Myocyte (in vitro differentiated cells): ENCODE results near the gene G3BP2. TPM values are rescaled to one million over a fixed set of nuclear protein-coding genes. Genes with fewer than 3 reads are reported as not detected.
A peak's percentile ranks its signal among the peaks of the same experiment; 100 is the strongest.

Experiments
- DNase-seq: peaks from one replicate; pipeline ENCODE4 v3.0.0-alpha.2; 2012; ENCODE audit warnings: low read depth
- total RNA-seq: library from RNA; depleted of rRNA; stranded (reverse); fragments of >200 nt; gene quantifications from 2 replicates; pipeline ENCODE4 v1.2.3, GENCODE V29; 2014

G3BP2 gene
- total RNA-seq, 1 donor from 2014 or later: 231 TPM

DNA sequence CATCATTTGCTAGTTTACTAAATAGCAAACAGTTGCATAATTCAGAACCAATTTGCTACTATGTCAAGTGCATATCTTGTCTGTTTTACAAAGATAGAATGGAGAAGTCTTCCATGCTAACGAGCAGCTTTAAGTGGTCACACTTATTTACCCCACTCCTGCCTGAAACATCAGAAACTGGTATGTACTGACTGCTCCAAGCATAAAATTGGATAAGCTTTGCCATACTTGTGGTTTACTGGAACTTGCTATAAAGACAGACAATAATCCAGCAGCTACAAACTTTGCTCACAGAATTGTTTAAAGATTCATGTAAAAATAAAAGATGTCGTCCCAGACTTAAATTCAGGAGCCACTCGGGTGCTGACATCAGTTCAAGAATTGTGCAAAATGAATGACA lies 29.6 kb downstream of the G3BP2 start:
- no peak for DNase-seq

DNA sequence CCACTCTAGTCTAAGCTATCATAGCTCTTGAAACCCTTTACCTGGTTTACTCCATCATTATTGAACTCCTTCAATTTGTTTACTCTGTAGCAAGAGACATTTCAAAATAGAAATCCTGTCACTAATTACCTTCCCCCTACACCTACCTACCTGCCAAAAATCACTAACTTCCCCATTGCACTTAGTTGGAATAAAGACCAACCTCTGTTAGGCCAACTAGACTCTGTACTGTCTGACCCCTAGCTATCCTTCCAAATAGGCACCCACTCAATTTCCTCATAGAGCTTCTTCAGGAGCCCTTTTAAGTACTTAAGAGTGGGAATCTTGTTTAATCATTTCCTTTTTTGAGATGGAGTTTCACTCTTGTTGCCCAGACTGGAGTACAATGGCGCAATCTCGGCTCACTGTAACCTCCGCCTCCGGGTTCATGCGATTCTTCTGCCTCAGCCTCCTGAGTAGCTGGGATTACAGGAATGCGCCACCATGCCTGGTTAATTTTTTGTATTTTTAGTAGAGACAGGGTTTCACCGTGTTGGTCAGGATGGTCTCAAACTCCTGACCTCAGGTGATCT lies 34.0 kb downstream of the G3BP2 start:
- DNase-seq: no peak

DNA sequence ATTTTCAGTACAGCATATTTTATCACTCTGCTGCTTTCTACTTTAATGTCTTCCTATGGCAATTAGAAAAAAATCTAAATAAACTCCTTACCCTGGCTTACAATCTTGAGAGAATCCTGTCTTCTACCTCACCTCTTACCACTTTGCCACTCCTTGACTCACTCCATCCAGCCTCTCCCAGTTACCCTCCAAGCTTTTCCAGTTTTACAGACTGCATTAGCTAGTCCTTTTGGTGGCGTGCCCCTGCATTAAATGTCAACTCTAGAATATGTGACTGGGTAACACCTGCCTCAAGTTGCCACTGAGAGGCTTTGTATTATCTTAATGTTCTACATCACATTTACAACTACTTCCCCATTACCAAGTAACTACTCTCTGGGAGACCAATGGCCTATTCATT lies 35.4 kb downstream of the G3BP2 start:
- no peak for DNase-seq

DNA sequence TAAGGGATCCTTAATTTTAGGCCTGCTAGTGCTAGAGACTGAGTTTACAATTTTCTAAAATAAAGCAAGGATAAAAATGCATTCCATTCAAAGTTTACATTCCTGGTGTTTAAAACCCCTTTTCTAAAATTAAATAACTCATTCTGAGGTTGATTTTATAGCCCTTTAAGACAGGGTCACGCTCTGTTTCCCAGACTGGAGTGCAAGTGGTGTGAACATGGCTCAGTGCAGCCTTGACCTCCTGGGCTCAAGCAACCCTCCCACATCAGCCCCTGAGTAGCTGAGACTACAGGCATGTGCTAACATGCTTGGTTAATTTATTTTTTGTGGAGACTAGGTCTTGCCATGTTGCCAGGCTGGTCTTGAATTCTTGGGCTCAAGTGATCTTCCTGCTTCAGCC lies 36.0 kb downstream of the G3BP2 start:
- DNase-seq: peak; percentile 5

DNA sequence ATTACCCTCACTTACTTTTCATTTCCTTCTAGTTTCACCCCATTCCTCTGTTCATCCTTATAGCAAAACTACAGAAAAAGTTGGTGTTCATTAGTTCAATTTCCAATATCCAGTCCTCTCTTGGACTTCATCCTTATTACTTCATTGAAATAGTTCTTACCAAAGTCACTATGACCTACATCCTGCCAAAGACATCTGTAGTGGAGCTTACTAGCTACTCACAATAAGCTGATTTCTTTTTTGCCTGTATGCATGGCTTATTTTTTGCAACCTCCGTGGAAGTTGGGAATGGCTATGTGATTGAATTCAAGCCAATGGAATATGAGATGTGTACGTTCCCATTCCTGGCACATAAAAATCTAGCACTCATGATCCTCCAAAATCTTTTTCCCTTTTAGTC lies 38.3 kb downstream of the G3BP2 start:
- DNase-seq: no peak

DNA sequence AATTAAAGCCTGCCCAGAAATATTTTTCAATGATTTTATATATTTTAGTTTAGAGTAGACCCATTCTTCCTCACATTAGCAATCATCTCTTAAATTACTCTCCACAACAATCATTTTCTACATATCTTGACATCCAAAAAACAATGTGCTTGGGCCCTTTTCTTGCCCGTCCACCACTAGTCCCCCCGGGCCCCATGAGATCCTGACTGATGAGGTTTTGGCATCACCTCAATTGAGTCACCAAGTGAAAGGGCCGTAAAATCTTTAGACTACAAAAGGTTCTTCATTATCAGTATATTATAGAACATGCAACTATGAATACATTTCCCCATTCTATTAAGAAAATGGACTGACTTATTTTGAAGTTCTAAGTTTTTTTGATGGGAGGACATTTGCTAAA lies 38.9 kb downstream of the G3BP2 start:
- no peak for DNase-seq

DNA sequence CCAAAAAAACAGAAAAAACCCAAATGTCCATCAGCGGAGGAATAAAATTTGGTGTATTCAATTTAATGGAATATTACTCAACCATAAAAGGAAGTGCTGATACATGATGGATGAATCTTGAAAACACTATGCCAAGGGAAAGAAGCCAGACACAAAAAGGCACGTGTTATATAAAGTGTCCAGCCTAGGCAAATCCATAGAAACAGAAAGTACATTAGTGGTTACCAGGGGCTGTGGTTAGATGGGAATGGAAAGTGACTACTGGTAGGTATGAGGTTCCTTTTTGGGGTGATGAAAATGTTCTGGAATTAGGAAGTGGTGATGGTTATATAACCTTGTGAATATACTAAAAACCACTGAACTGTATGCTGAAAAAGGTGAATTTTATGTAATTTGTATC lies 39.4 kb downstream of the G3BP2 start:
- no peak for DNase-seq

DNA sequence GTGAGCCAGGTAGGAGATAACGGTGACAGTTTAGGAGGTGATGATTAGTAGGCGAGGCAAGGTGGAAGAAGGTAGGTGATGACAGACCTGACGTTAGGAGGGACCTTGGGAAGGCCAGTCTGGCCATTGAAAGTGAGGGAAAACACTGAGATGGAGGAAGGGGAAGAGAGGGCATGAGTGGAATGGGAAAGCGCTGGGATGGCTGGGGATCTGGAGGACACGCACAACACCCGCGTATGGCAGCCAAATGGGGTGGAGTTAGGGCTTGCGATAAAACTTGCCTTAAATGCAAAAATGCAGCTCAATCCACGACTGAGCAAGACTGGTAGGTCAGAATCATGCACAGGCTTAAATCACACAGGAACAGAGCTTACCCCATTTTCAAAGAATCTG lies 42.3 kb downstream of the G3BP2 start:
- no peak for DNase-seq

DNA sequence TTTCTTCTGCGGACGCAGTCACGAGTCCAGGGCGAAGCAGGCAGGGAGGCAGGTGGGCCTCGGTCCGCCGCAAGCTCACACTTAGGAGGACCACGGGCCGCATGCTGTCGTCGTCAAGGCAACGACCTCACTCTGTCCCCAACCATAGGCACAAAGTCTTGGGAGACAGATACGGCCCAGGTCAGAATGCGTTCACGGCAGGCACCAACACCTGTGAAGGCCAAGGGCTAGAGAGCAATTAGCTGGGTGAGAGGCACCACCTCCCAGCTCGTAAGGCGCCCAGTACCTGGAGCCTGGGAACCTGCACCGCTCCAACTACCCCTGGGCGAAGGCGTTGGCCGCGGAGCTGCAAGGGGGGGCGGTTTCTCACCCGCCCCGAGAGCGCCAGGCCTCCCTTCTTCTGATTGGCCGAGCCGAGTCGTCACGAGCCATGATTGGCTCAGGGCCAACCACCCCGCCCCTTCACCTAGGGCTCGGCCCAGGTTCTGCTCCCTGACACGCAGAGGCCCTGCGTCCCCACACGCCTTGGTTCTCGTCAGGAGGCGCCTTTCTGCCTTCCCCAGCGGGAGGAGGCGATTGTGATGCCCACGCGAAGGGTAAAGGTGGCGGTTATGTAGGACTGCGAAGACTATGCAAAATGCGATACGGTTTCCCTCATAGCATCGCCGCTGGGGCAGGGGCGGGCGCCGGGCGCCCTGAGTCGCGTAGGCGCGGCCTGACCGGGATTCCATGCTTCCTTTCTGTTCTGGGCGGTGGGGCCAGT lies 42.9 kb downstream of the G3BP2 start, which contains the start of gene CDKL2:
Gene CDKL2, minus strand, starts transcription at position 355 of the 763 bp plus-strand sequence. CDS start 4,540 bp downstream, outside the sequence.
- DNase-seq: peak; percentile 67

DNA sequence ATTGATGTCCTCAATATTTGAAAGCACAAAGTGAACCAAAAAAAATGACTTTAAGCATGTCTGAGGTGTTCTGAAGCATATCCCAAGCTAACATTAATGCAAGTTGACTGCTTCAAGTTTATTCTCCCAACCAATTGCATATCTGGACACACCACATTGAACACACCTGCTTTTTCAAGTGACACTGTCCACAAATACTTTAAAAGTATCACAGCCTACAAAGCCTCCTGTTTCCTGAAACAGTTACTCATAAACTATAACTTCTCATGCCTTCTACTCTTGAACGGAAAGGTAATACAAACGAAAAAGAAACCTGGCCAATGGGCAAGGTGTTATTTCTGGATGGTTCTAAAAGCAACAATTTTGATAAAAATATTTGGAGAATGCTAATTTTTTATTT lies 44.0 kb downstream of the G3BP2 start:
- no peak for DNase-seq

DNA sequence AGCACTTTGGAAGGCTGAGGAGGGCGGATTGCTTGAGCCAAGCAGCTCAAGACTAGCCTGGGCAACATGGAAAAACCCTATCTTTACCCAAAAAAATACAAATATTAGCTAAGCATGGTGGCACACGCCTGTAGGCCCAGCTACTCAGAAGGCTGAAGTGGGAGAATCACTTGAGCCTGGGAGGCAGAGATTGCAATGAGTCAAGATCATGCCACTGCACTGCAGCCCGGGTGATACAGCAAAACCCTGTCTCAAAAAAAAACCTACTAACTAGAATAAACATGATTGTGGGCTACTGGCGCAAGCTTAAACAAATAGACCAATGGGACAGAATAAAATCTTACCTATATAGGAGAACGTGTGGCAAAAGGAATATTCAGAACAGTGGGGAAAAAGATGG lies 50.2 kb downstream of the G3BP2 start:
- no peak for DNase-seq

DNA sequence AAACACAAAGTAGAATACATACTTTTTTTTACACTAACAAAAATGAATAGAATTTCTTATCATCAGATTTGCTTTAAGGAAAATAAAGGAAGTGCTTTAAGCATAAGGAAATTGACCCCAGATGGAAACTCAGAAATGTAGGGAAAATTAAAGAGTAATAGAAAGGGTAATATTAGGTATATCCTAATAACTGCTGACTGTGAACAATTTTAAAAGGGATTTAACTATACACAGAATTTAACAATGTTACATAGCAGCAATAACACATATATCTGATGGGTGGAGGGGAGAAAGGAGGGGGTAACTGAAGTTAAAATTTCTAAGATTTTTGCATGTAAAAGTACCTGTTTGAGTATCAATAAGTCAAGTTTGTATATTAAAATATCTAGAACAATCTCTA lies 51.5 kb downstream of the G3BP2 start:
- DNase-seq: no peak

DNA sequence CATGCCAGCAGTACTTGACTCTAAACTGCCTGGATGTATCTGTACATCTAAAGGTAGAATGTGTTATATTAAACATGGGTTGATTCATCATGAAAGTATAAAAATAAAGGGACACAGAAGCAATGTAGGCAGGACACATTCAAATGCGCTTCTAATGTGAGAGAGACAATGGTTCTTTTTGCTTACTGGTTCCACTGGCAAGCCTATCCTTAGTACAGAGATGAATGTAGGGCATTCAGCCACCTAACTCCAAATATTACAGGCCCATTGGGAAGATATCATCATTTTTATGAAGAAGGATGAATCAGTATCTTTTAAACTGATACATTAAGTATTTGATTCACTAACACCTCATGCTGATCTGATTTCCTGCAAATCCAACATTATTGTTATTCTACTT lies 60.9 kb downstream of the G3BP2 start:
- no peak for DNase-seq

DNA sequence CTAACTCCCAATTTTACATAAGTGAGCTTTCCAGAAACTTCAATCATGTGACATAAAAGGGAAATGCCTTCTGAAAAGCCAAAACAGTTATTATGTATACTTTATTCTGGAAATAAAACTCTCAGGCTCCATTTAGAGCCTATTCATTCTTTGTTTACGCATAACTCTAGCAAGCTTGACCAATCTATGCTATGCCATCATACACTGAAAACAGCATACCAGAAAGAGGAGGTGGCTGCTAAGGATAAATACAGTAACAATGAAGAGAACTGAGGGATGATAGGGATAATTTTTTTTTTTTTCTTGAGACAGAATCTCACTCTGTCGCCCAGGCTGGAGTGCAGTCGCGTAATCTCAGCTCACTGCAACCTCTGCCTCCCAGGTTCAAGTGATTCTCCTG lies 67.3 kb downstream of the G3BP2 start:
- DNase-seq: no peak

DNA sequence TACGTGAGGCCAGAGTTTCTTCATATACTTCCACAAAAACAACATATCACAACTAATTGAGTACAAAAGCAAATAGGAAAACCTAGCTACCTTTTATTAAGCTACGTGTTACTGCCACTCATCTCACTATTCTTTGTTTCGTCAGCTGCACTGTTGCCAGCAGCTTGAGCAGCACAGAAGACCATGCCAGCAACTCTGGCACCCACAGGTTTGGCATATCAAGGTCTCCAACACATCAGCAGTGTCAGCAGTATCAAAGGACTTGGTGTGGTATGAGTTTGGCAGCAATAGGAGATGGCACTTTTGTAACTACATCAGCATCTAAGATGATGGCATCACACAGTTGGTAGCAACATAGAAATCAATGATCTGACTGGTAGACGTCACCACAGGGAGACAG lies 73.6 kb downstream of the G3BP2 start:
- DNase-seq: no peak

DNA sequence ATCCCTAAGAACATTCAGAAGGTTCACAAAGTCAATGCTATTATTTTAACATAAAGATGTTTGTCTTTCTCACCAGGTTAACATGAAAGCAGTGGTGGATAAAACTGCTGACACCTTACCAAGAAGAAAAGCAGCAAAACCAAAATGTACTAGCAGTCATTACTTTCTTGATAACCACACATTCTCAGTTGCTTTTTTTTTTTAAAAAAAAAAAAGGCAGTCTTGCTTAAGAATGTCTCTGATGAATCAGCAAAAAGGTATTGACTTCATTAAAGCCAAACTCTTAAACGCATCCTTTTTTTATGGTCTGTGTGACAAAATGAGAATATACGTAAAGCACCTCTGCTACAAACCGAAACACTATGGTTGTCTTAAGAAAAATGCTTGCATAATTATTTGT lies 74.8 kb downstream of the G3BP2 start:
- DNase-seq: peak; percentile 9

DNA sequence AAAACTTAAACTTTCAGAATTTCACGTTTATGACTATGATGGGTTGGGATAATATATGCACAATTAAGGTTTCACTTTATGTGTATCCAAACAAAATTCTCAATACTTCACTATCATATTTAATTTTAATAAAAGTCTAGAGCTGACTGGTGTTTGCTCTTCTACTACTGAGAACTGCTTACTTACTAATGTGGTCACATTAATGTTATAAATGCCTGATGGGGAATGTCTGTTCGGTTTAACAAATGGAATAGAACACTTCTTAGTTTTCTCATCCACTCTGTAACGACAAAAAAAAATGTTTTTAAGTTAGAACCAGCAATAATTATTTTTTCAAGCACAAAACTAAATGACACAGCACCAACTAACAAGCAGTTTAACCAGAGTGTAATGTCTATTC lies 77.2 kb downstream of the G3BP2 start:
- DNase-seq: no peak

DNA sequence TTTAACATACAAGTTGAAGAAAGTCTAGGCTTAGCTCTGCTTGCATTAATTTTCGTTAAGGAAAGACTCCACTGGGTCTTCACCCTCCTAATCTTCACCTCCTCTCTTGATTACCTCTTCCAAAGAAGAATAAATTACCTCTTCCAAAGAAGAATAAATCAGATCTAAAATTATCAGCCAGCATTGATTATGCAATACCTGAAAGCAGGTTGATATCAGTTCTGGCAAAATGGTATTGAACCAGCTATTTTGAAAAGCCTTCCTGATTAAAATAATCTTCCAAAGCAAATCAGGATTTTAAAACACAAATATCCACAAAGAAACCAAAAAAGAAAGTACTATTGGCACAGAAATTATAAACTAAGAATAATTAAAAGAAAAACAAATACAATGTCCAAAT lies 79.8 kb downstream of the G3BP2 start:
- DNase-seq: no peak

Other genes starting within 250 kb of the G3BP2 start
- gene RCHY1, start 159.0 kb downstream of the G3BP2 start, total RNA-seq: 38.5 and 44.8 TPM in 2 replicates
- gene THAP6, start 158.9 kb downstream of the G3BP2 start, total RNA-seq: 14.6 and 20.4 TPM in 2 replicates
- gene ODAPH, start 117.3 kb downstream of the G3BP2 start, total RNA-seq: 0.13 TPM in 1 of 2 replicates, not detected in the other
- gene CDKL2, start 42.9 kb downstream of the G3BP2 start, total RNA-seq: 0.10 and 0.59 TPM in 2 replicates
- gene USO1, start 51.2 kb upstream of the G3BP2 start, total RNA-seq: 170 and 199 TPM in 2 replicates
- gene PPEF2, start 229.0 kb upstream of the G3BP2 start, total RNA-seq: not detected in 2 replicates